Natural killer cell (primary cell): ENCODE results near the gene DMRTC2. TPM values are rescaled to one million over a fixed set of nuclear protein-coding genes. Genes with fewer than 3 reads are reported as not detected.

Experiments used
- ATAC-seq, 3 donors: fragments of 150-1000 bp in 2 of 3; fragments of 200-7000 bp in 1 of 3; cut with Tn5 transposase; 1 replicate in 1 of 3; 2 replicates in 2 of 3; pipeline ENCODE4 v1.10.0; 2021; ENCODE audit warnings: mild to moderate bottlenecking in 2 of 3, moderate library complexity in 2 of 3
- DNase-seq, 2 donors: peaks; one replicate each; pipeline versions ENCODE4 v3.0.0 to v3.0.0-alpha.2; 2013 to 2021; ENCODE audit warnings: mixed read lengths in 1 of 2
- H3K27ac ChIP-seq: one replicate; pipeline ENCODE4 v1.5.1; 2013; ENCODE audit warnings: mild to moderate bottlenecking, low read length
- H3K27me3 ChIP-seq: one replicate; pipeline ENCODE4 v1.6.1; 2013; ENCODE audit warnings: low read length; ENCODE audit not compliant: control insufficient read depth, insufficient read depth
- H3K36me3 ChIP-seq: one replicate; pipeline ENCODE4 v1.6.1; 2013; ENCODE audit warnings: low read length; ENCODE audit not compliant: control insufficient read depth, insufficient read depth
- H3K4me1 ChIP-seq: one replicate; pipeline ENCODE4 v1.6.1; 2013; ENCODE audit warnings: low read length; ENCODE audit not compliant: control insufficient read depth, insufficient read depth
- H3K4me3 ChIP-seq: one replicate; pipeline ENCODE4 v1.5.1; 2013; ENCODE audit warnings: low read length
- H3K9me3 ChIP-seq: one replicate; pipeline ENCODE4 v1.6.1; 2013; ENCODE audit warnings: low read length; ENCODE audit not compliant: control insufficient read depth, insufficient read depth
- H3K27ac Mint-ChIP-seq, 2 donors: one replicate each; pipeline ENCODE4 v1.8.0; 2022; ENCODE audit warnings: mild to moderate bottlenecking in 2 of 2, mixed read lengths in 2 of 2, moderate library complexity in 1 of 2
- H3K27me3 Mint-ChIP-seq, 2 donors: one replicate each; pipeline ENCODE4 v1.8.0; 2022; ENCODE audit warnings: low read depth in 2 of 2, mixed read lengths in 2 of 2
- H3K36me3 Mint-ChIP-seq: one replicate; pipeline ENCODE4 v1.8.0; 2022; ENCODE audit warnings: mixed read lengths
- H3K4me1 Mint-ChIP-seq, 2 donors: one replicate each; pipeline ENCODE4 v1.8.0; 2022; ENCODE audit warnings: mixed read lengths in 2 of 2
- H3K4me3 Mint-ChIP-seq: one replicate; pipeline ENCODE4 v1.8.0; 2022; ENCODE audit warnings: mild to moderate bottlenecking, moderate library complexity, mixed read lengths
- H3K9me3 Mint-ChIP-seq, 2 donors: one replicate each; pipeline ENCODE4 v1.8.0; 2022; ENCODE audit warnings: mixed read lengths in 2 of 2
- WGBS: methylation state at CpG from one replicate; pipeline ENCODE4 v1.1.7; 2013; ENCODE audit warnings: missing lambda C conversion rate; ENCODE audit not compliant: insufficient coverage; 5-methylcytosine and 5-hydroxymethylcytosine counted together
- intact Hi-C: fragments of 100-400 bp; cut with micrococcal nuclease; formaldehyde crosslinking; loops from one replicate; pipeline ENCODE4 v1.14.2; 2022
- total RNA-seq, 4 donors: library from RNA; stranded (reverse); fragments of 120-200 nt in 1 of 4; gene quantifications; one replicate each; pipeline versions ENCODE4 v1.2.3 to v1.2.4, GENCODE V29; 2013 to 2022
- TF ChIP-seq, protein P1 (sequence below): fragments of 200-600 bp; IDR thresholded peaks from one replicate; pipeline ENCODE4 v1.8.0; 2022; ENCODE audit warnings: antibody characterized with exemption

DMRTC2 gene
- total RNA-seq, 3 donors from 2014 or later (not counting 1 experiment from before 2014, with no cell fraction given) = not detected

GRCh38 chr19:41811036-41811435 is 33.8 kb upstream of the DMRTC2 start:
- no peak overlapping the region for H3K4me3 Mint-ChIP-seq
- Histone ChIP-seq H3K36me3 (no peaks in the 10 kb centered on the region), H3K9me3 (no peaks in the 10 kb centered on the region), H3K4me3 (no peak overlapping the region), H3K27me3 (no peaks in the 10 kb centered on the region), H3K27ac (no peak overlapping the region), H3K4me1 (peaks cover 21% of the 10 kb centered on the region)
- no peaks in the 10 kb centered on the region for H3K9me3 Mint-ChIP-seq
- 13% methylated on average over 3 of the region's 3 CpGs for WGBS
- H3K27ac Mint-ChIP-seq = no peak overlapping the region
- peaks cover 7 to 10% of the 10 kb centered on the region in 2 donors for H3K27me3 Mint-ChIP-seq
- TF ChIP-seq, protein P1, sequence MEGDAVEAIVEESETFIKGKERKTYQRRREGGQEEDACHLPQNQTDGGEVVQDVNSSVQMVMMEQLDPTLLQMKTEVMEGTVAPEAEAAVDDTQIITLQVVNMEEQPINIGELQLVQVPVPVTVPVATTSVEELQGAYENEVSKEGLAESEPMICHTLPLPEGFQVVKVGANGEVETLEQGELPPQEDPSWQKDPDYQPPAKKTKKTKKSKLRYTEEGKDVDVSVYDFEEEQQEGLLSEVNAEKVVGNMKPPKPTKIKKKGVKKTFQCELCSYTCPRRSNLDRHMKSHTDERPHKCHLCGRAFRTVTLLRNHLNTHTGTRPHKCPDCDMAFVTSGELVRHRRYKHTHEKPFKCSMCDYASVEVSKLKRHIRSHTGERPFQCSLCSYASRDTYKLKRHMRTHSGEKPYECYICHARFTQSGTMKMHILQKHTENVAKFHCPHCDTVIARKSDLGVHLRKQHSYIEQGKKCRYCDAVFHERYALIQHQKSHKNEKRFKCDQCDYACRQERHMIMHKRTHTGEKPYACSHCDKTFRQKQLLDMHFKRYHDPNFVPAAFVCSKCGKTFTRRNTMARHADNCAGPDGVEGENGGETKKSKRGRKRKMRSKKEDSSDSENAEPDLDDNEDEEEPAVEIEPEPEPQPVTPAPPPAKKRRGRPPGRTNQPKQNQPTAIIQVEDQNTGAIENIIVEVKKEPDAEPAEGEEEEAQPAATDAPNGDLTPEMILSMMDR = no peak
- DNase-seq = no peak
- peak in 1 of 3 donors; percentile 60 for ATAC-seq
- intact Hi-C loops = no loop called here
- no peaks in the 10 kb centered on the region for H3K4me1 Mint-ChIP-seq
- no peaks in the 10 kb centered on the region for H3K36me3 Mint-ChIP-seq

GRCh38 chr19:41811981-41812380 is 32.9 kb upstream of the DMRTC2 start:
- WGBS = 76% methylated on average over 3 of the region's 3 CpGs
- H3K27ac ChIP-seq = no peak overlapping the region
- intact Hi-C loops = no loop called here
- H3K4me1 ChIP-seq = peaks cover 21% of the 10 kb centered on the region
- no peak overlapping the region for H3K4me3 Mint-ChIP-seq
- H3K9me3 Mint-ChIP-seq = no peaks in the 10 kb centered on the region
- no peaks in the 10 kb centered on the region for H3K36me3 Mint-ChIP-seq
- no peaks in the 10 kb centered on the region for H3K36me3 ChIP-seq
- H3K27me3 ChIP-seq = no peaks in the 10 kb centered on the region
- no peak overlapping the region for H3K4me3 ChIP-seq
- TF ChIP-seq, protein P1 = no peak
- H3K27me3 Mint-ChIP-seq = peaks cover 7 to 10% of the 10 kb centered on the region in 2 donors
- H3K9me3 ChIP-seq = no peaks in the 10 kb centered on the region
- ATAC-seq (no peak), DNase-seq (no peak)
- no peak overlapping the region for H3K27ac Mint-ChIP-seq
- H3K4me1 Mint-ChIP-seq = no peaks in the 10 kb centered on the region

DNA sequence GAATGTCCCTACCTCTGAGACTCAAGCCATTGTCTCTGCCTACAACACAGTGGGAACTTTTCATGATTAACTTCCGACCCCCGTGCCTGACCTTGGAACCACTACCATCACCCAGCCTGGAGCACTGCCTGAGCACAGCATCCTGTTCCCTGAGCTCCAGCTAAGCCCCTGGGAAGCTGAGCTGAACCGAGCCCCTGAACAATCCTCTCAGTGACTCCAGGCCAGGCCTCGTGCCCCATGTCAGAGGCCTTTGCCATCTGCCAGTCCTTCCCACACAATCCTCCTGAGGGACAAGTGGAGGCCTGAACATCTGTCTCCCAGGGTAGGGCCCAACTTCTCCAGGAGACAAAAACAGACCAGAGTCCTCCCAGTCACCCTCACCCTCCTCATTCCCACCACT is 30.9 kb upstream of the DMRTC2 start:
- peaks cover 0 to 7% of the 10 kb centered on the region in 2 donors for H3K27me3 Mint-ChIP-seq
- no peaks in the 10 kb centered on the region for H3K9me3 ChIP-seq
- no peak overlapping the region for H3K27ac ChIP-seq
- no peaks in the 10 kb centered on the region for H3K36me3 ChIP-seq
- TF ChIP-seq, protein P1 = no peak
- H3K4me1 Mint-ChIP-seq = no peaks in the 10 kb centered on the region
- no peaks in the 10 kb centered on the region for H3K36me3 Mint-ChIP-seq
- H3K4me3 ChIP-seq = no peak overlapping the region
- WGBS = 93% methylated on average over 4 of the region's 4 CpGs
- no peaks in the 10 kb centered on the region for H3K27me3 ChIP-seq
- no peak for ATAC-seq
- H3K4me3 Mint-ChIP-seq = no peak overlapping the region
- H3K4me1 ChIP-seq = peaks cover 21% of the 10 kb centered on the region
- no peaks in the 10 kb centered on the region for H3K9me3 Mint-ChIP-seq
- intact Hi-C loops = no loop called here
- no peak overlapping the region for H3K27ac Mint-ChIP-seq
- no peak for DNase-seq

- no peaks in the 10 kb centered on the region for H3K27me3 ChIP-seq
- no peak for ATAC-seq
- intact Hi-C loops = no loop called here
- Mint-ChIP-seq H3K4me1 (no peaks in the 10 kb centered on the region), H3K36me3 (no peaks in the 10 kb centered on the region), H3K27ac (no peak overlapping the region), H3K27me3 (peaks cover 0 to 3% of the 10 kb centered on the region in 2 donors), H3K4me3 (no peak overlapping the region), H3K9me3 (no peaks in the 10 kb centered on the region)
- no peaks in the 10 kb centered on the region for H3K36me3 ChIP-seq
- TF ChIP-seq, protein P1 = no peak
- H3K9me3 ChIP-seq = no peaks in the 10 kb centered on the region
- H3K4me3 ChIP-seq = no peak overlapping the region
- 67% methylated on average over 1 of the region's 4 CpGs for WGBS
- no peak for DNase-seq
- H3K4me1 ChIP-seq = peaks cover 11% of the 10 kb centered on the region
- H3K27ac ChIP-seq = no peak overlapping the region
Measured at GRCh38 chr19:41815301-41815700, 29.5 kb upstream of the DMRTC2 start.
